ENCODE measurements around the gene ASB18.

DNA sequence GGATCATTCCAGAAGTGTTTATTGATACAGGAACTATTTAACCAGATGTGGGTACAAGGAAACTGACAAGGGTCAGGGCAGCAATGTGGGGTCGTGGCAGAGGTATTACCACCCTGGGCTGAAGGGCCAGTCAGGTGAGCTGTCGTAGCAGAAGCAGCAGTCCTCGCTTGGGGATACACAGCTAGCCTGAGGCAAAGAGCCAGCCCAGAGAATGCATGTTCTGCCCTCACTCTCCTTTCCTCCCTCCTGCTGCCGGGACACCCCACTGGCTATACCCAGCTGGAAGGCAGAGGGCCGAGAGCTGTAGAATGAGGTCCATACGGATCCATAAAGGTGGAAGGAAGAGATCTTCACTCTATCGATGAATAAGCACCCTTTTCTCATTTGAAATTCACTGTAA lies 63.8 kb downstream of the ASB18 start:
- TF ChIP-seq, protein P1, sequence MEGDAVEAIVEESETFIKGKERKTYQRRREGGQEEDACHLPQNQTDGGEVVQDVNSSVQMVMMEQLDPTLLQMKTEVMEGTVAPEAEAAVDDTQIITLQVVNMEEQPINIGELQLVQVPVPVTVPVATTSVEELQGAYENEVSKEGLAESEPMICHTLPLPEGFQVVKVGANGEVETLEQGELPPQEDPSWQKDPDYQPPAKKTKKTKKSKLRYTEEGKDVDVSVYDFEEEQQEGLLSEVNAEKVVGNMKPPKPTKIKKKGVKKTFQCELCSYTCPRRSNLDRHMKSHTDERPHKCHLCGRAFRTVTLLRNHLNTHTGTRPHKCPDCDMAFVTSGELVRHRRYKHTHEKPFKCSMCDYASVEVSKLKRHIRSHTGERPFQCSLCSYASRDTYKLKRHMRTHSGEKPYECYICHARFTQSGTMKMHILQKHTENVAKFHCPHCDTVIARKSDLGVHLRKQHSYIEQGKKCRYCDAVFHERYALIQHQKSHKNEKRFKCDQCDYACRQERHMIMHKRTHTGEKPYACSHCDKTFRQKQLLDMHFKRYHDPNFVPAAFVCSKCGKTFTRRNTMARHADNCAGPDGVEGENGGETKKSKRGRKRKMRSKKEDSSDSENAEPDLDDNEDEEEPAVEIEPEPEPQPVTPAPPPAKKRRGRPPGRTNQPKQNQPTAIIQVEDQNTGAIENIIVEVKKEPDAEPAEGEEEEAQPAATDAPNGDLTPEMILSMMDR (IDR thresholded peaks at IDR 0.05; ENCODE audit: low read depth, low read length) = no peak
- TF ChIP-seq EZH2phosphoT487 (IDR thresholded peaks at IDR 0.05; ENCODE audit: low read depth) = no peak

All from OCI-LY3 (cell line).